ENCODE data around the gene SLC44A3.

- TF ChIP-seq EZH2 (IDR thresholded peaks at IDR 0.05; ENCODE audit: low read length, missing control alignments) (no peak), CTCF (conservative IDR thresholded peaks at IDR 0.05 in 1 of 2, IDR thresholded peaks at IDR 0.05 in 1 of 2; ENCODE audit: low read depth in 1 of 2, low read length in 2 of 2) (no peak)
These were observed 38.1 kb downstream of the SLC44A3 start for GRCh38 chr1:94858276-94858675.
